ENCODE results near the gene CDK5RAP1.

DNA sequence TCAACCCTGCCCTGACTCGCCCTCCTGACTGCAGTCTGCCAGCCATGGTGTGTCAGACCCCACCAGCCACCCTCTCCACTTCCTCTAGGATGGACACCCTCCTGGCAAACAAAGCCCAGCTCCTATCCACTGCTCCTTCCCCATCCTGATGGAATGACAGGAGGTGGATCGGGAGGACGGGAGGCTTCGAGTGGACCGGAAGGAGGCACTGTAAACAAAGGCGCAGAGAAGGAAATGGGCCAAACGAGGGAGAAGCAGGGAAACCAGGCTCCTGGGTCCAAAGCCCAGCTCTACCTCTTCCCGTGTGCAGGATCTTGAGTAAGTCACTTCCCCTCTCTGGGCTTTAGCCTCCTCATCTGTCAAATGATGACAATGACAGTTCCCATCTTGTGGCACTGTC, 78.1 kb downstream of the CDK5RAP1 start:
- TF ChIP-seq, protein P1, sequence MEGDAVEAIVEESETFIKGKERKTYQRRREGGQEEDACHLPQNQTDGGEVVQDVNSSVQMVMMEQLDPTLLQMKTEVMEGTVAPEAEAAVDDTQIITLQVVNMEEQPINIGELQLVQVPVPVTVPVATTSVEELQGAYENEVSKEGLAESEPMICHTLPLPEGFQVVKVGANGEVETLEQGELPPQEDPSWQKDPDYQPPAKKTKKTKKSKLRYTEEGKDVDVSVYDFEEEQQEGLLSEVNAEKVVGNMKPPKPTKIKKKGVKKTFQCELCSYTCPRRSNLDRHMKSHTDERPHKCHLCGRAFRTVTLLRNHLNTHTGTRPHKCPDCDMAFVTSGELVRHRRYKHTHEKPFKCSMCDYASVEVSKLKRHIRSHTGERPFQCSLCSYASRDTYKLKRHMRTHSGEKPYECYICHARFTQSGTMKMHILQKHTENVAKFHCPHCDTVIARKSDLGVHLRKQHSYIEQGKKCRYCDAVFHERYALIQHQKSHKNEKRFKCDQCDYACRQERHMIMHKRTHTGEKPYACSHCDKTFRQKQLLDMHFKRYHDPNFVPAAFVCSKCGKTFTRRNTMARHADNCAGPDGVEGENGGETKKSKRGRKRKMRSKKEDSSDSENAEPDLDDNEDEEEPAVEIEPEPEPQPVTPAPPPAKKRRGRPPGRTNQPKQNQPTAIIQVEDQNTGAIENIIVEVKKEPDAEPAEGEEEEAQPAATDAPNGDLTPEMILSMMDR (conservative IDR thresholded peaks at IDR 0.05; ENCODE audit: low read depth, low read length) = no peak
- TF ChIP-seq MAFK (IDR thresholded peaks at IDR 0.05; ENCODE audit: low read depth, low read length) = no peak
- TF ChIP-seq, protein P2, sequence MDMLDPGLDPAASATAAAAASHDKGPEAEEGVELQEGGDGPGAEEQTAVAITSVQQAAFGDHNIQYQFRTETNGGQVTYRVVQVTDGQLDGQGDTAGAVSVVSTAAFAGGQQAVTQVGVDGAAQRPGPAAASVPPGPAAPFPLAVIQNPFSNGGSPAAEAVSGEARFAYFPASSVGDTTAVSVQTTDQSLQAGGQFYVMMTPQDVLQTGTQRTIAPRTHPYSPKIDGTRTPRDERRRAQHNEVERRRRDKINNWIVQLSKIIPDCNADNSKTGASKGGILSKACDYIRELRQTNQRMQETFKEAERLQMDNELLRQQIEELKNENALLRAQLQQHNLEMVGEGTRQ (IDR thresholded peaks at IDR 0.05; ENCODE audit: low read depth, low read length) = no peak
- TF ChIP-seq SMC3 (IDR thresholded peaks at IDR 0.05; ENCODE audit: low read depth, low read length) = no peak
- TF ChIP-seq RFX5 (IDR thresholded peaks at IDR 0.05; ENCODE audit: low read depth, low read length) = no peak
- TF ChIP-seq POLR2A (IDR thresholded peaks at IDR 0.05; ENCODE audit: low read depth, low read length) = no peak
- TF ChIP-seq MAZ (IDR thresholded peaks at IDR 0.05; ENCODE audit: borderline replicate concordance, low read depth, low read length) = no peak

All from IMR-90 (cell line).